HT1080 (cell line): Measurements from ENCODE around the gene IMPACT. TPM values are rescaled to one million over a fixed set of nuclear protein-coding genes. Genes with fewer than 3 reads are reported as not detected.

Experiments
- DNase-seq: peaks from one replicate; pipeline ENCODE4 v3.0.0-alpha.2; 2015; ENCODE audit warnings: low read depth
- polyA plus RNA-seq, 2 experiments: library from polyadenylated mRNA; depleted of rRNA; stranded (reverse); fragments of >200 nt; gene quantifications; 2 replicates each; pipeline ENCODE4 v1.2.3, GENCODE V29; 2015
- total RNA-seq: library from RNA; depleted of rRNA; stranded (reverse); fragments of >200 nt; shearing (Covaris generic); gene quantifications from 2 replicates; pipeline ENCODE4 v1.2.3, GENCODE V29; 2014; rRNA removed

IMPACT gene, protein sequence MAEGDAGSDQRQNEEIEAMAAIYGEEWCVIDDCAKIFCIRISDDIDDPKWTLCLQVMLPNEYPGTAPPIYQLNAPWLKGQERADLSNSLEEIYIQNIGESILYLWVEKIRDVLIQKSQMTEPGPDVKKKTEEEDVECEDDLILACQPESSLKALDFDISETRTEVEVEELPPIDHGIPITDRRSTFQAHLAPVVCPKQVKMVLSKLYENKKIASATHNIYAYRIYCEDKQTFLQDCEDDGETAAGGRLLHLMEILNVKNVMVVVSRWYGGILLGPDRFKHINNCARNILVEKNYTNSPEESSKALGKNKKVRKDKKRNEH
- 25.1 and 28.1 TPM in 2 replicates for total RNA-seq
- polyA plus RNA-seq (2015; cell fraction: cytosol; rRNA removed): 53.7 and 72.9 TPM in 2 replicates
- polyA plus RNA-seq (2015; cell fraction: nucleus; rRNA removed): 32.3 and 39.9 TPM in 2 replicates

DNA sequence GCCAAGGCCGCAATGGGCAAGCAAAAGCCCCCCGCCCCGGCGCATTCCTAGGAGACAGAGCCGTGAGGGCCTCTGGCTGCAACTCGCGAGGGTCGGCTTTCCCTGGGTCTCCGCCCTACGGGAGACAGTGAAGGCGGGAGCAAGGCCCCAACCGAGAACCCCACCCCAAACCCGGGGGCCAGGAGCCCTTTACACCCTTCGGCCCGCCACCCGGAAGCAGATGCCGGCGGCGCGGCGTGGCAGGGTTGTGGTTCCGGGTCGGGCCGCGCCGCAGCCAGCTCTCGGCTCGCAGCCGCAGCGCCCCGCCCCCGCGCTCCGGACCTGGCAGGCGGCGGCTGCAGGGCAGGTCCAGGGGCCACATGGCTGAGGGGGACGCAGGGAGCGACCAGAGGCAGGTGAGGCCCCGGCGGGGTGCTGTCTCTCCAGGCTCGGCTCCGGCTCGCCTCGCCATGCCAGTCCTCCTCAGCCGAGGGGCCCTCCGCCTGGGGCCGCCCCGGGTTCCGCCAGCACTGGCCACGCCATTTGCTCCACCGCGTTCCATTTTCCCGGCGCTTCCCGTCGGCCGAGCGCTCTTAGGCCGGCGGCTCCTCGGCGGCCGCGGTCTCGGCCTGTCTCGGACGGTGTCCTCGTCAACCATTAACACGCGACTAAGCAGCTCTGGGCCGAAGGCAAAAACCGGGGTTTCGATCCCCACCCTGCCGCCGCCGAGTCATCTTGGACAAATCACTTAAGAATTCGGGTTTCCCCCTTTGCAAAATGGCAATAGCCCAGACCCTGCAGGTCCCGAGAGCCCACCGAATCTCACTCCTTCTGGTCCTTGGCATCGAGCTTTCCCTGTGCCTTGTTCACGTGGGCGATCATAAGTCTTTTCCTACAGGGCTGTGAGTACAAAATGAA is at the start of gene IMPACT:
Gene IMPACT, plus strand, starts transcription at position 273 of the 897 bp plus-strand sequence. Its CDS starts 87 bp downstream, at position 360.
- peak; percentile 79 for DNase-seq

DNA sequence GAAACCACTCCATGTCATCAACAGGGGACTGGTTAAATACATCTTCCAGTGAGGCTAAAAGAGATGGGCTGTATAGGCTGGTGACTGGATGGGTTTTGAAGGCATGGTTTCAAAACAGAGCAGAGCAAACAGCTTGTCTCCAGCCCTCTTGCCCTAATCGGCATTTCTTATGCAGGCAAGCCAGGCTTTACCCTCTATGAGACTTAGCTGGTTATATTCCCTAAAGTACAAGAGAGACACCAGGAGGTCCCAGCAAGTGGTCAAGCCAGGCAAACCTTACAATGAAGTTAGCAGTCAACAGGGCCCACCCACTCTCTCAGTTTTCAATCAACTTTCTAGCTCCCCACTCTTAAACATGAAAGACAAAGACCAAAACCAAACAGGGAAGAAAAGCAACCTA is 47.9 kb upstream of the IMPACT start:
- DNase-seq: no peak

DNA sequence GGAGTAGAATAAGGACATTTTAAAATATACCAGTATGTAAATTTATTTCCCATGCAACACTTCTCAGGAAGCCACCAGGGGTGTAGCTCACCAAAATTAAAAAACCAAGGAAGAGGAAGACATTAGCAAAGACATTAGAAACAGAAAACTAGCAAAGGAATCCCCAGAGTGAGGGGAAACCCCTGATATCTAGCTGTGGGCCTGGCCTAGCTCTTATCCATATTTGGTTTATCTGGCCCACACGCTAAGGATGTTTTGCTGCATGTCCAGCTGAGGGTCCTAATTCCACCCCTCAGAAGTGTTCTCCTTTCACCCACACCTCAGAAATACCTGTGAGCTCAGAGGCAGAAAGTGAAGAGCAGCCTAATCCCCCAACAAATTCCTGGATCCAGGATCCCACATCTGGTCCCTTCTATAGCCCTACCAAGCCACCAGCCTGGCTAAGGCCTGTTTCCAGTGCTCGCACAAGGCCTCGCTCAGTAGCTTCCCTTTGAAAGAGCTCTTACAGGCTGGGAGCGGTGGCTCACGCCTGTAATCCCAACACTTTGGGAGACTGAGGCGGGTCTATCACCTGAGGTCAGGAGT is 46.2 kb upstream of the IMPACT start:
- no peak for DNase-seq

DNA sequence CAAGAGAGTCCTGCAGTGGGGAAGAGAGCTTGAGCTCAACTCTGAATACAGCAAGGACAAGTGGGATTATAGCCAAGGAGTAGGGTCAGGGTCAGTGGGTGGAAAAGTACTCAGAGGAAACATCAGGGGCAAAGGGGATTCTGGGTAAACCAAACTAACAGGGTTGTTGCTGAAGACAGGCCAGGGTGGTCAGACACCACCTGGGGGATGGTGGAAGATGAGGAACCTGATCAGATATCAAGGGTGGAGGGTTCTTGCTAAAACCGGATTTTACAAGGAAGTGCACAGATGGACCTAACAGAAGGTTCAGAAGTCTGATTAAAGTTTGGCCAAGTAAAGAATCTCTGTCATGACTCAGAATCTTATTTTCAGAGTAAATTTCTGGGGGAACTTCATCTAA is 45.3 kb upstream of the IMPACT start:
- DNase-seq: no peak

DNA sequence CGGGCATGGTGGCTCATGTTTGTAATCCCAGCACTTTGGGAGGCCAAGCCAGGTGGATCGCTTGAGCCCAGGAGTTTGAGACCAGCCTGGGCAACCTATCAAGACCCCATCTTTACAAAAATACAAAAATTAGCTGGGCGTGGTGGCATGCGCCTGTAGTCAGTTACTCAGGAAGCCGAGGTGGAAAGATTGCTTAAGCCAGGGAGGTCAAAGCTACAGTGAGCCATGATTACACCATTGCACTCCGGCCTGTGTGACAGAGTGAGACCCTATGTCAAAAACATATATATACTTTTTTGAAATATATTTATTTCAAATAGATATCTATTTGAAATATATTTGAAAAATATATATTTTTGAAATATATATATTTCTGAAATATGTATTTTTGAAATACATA is 39.8 kb upstream of the IMPACT start:
- DNase-seq: no peak

DNA sequence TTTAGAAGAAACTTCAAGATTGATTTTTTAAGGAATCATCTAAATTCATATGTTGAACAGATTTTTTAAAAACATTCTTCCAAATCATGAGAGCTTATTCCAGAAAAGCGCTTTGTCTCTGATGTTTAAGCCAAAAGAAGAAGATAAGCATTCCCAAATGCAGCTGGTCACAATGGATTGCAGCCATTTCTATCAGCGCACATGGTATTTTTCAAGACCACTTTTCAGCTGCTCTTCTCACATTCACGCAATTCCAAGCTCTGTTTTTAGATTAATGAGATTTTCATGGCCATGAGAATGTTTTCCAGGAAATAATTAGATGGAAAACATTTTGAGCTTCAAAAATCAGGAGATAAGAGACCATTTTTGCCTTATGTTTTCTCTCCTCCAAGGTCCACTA is 37.5 kb upstream of the IMPACT start:
- DNase-seq: no peak

DNA sequence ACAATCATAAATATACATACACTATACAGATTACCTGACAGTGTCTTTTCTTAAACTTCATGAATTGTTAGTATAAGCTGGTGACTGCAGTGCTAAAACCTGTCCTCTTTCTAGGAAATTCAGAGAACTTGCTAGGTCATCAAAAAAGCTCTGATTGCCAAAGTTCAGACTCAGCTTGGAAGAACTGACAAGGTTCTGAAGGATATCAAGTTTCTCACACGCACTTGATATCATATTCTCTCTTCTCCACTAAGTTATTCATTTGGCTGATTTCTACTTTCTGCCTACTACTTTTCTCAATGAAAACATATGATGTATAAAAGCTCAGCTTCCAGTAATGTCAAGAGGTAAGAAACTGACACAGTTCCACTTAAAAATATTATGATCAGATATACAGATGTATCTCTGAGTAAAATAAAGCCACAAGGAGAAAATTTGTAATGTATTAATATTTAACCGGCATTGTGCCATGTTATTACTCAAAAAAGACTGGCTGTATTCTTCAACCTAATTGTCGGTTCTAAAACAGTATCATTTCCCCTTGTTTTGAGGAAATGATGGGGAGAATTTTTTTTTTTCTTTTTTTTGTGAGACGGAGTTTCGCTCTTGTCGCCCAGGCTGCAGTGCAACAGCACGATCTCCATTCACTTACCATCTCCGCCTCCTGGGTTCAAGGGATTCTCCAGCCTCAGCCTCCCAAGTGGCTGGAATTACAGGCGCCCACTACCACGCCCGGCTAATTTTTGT is 31.2 kb upstream of the IMPACT start:
- DNase-seq: no peak

DNA sequence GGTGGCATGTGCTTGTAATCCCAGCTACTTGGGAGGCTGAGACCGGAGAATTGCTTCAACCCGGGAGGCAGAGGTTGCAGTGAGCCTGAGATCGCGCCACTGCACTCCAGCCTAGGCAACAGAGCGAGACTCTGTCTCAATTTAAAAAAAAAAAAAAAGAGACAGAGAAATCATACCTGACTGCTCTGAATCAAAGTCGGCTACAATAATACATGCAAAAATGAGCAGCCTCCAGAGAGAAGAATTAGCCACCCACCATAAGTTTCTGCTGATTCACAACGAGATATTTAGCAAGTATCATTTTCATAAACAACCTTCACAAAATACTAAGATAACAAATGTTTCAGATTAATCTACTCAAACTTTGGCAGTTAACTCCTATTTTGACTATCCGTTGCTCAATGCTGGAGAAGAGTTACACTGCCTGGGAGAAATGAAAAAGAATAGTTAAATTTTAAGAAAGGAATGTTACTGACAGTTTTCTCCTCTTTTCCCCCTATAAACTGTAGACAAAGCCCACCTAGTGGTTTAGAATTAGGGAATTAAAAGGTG is 30.3 kb upstream of the IMPACT start:
- DNase-seq: no peak

DNA sequence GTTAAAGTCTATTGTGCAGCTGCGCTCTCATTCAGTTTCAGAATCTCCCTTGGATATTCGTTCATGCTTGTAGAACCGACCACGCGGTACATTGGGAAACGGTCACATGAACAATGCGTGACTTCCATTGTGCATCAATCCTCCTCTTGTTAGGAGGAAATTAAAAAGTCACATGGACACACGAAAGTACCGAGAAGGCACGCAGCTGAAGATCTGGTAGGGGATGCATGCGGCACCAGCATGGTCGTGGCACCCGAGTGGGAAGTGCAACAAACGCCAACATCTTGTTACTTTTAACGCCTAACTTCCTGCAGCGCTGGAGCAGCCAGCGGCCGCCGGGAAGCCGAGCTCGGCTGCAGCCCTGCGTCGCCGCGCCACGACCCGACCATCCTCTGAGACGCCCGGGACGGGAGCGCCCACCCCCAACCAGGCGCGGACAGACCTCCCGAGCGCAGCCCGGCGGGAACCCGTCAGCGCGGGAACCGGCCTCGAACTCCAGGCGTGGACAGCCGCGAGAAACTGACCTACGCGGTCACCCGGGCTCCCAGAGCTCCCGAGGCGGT is 29.3 kb upstream of the IMPACT start:
- DNase-seq: peak; percentile 46

DNA sequence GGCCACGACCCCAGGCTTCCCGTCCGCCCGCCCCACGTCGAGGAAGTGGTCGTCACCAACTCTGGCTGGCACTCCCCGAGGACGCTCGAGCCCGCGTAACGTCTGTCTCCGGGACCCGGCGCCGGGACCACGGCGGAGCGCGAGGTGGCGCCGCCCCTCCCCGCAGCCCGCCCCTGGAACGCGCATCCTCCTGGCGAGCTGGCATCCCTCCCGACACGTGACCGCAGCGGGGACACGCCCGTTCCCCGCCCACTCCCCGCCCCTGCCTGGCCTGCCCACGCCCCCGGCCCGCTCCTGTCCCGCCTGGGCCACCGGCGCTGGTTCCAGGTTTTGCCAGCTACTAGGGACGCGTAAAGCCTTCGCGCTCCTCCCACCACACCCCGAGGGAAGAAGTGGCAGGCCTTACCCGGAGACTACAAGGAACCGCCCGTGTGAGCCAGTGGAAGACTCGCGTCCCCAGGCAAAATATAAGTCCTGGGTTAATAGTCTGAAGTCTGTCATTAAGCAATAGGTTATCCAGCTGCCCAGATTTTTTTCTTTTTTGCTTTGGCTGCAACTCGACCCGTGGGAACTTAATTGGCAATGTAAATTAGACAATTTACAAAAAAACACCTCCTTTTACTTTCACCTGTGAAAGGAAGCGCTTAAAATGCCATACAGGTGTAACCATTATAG is 28.6 kb upstream of the IMPACT start, which contains the start of gene OSBPL1A:
Gene OSBPL1A, minus strand, starts transcription at position 131 of the 675 bp plus-strand sequence. CDS start 20,291 bp downstream, outside the sequence.
- DNase-seq: peak; percentile 76

DNA sequence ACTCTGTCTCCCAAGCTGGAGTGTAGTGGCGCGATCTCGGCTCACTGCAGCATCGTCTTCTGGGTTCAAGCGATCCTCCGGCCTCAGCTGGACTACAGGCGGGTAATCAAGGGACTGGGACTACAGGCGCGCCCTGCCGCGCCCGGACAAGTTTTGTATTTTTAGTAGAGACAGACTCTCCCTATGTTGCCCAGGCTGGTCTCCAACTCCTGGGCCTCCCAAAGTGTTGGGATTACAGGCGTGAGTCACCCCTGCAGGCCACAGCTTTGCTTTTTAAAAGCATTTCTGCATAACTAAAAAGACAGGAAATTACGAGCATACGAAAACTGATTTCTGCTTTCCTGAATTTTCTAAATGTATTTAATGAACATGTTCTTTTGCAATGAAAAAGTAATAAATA is 27.9 kb upstream of the IMPACT start:
- peak; percentile 35 for DNase-seq

DNA sequence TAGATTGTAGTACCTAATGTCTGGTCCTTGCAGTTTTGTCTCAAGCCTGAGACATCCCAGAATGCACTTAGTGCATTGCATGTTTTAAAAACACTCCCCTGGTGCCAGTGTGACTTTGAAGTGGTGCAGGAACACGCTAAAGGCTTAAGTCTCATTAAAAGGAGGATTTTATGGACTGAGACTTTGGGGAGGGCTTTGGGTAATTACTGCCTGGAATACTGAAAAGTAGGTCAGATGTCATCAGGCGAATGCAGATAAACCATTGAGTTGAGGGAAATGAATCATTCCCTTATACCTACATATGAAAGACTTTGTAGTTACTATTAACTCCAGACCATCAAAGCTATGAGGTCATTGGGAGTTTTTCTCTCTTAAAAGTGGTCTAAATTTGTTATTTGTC is 25.9 kb upstream of the IMPACT start:
- DNase-seq: no peak

DNA sequence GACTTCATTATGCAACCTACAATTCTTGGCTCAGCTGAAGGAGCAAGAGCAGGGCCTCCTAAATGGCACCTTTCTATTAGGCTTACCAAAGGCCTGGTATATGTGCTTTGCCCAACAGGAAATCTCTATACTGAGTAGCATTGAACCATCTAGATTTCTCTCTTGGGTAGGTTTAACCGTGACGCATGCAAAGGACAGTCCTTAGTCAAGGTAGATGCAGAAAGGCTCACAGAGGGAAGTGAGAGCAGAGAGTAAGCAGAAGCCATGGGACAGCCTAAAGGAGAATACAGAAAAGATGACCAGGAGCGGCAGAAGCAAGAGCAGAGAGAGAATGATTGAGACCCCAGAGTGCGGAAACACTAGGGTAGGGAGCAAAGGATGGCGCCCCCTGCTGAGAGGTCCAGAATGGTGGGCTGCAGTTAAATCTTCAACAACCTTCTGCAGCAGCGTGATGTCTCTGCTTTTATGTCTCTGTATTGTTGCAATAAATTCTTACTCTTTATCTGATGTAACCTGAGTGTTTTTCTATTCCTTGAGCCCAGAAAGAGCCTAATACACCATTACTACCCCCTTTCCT is 24.2 kb upstream of the IMPACT start:
- DNase-seq: no peak

DNA sequence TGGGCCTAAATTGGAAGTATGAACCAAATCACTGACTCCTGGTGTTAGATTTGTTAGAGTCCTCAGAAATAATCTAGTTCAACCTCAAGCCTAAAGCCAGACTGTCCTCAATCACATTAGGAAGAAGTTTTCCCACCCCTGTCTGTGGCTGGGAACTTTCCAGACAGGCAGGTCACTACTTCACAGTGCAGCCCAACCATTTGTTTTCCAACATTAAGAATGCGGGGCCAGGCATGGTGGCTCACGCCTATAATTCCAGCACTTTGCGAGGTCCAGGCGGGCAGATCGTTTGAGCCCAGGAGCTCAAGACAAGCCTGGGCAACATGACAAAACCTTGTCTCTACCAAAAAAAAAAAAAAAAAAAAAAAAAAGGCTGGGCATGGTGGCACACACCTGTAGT is 23.4 kb upstream of the IMPACT start:
- no peak for DNase-seq

DNA sequence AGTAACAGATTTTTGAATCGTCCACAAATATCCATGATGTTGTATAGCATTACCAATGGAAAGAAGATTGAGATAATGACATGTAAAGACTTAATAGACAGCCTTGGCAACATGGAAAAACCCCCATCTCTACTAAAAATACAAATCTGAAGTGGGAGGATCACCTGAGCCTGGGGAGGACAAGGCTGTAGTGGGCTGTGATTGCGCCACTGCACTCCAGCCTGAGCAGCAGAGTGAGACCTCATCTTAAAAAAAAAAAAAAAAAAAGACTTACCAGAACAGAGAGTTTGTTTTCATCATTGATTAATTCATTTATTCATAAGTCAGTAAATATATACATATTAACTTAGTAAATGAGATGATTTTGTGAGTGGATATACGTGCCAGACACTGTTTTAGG is 21.9 kb upstream of the IMPACT start:
- no peak for DNase-seq

DNA sequence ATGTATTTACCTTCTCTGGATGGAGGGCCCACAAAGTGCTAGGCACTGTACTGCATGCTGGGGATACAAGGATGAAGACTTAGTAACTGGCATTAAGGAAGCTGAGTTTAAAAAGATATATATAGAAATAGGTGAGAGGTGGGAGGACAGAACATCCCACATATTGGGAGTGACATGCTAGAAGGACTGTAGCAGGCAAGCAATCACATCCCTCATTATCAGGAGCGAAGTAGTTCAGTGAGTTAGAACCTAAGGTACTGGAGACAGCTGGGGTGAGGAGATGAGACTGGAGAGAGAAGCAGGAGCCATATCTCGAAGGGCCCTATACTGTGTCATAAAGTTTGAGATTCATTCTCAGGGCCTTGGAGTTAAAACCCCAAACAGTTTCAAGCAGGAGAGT is 18.0 kb upstream of the IMPACT start:
- DNase-seq: no peak

DNA sequence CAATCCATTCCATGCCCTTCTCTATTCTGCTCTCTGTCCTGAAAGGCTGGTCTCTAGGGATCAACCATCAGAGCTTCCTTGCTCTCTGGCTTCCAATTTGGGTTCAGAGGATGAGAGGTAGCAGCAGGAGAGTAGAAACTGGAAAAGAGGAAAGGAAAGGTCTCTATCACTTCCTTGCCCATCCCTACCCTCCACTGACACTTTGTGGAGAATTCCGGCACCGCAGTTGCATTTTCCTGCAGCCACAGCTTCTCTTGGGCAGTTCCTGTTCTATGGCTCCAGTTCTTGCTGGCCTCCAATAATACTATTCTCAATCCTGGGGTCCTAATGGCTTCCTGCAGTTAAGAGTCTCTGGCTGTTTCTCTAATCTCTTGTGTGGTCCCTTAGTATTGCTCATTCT is 13.3 kb upstream of the IMPACT start:
- DNase-seq: peak; percentile 36

DNA sequence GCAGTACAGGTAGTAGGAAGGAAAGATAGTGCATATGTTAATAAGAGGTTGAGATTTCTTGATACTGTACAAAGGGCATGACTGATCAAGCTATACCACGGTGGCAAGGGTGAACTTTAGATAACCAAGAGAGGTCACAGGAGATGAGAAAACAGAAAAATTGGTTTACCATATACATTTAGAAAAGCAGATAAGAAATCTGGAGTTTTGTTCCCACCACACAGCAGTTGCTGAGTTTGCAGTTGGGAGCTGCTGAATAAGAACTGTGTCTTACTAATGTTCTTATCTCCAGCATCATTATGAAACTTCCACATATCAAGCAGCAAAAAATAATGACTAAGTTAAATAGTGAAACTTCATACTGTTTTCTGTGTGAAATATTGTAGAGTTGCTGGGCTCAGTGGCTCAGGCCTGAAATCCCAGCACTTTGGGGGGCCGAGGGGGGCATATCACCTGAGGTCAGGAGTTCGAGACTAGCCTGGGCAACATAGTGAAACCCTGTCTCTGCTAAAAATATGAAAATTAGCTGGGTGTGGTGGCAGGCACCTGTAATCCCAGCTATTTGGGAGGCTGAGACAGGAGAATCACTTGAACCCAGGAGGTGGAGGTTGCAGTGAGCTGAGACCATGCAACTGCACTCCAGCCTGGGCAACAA is 12.0 kb upstream of the IMPACT start:
- DNase-seq: no peak

DNA sequence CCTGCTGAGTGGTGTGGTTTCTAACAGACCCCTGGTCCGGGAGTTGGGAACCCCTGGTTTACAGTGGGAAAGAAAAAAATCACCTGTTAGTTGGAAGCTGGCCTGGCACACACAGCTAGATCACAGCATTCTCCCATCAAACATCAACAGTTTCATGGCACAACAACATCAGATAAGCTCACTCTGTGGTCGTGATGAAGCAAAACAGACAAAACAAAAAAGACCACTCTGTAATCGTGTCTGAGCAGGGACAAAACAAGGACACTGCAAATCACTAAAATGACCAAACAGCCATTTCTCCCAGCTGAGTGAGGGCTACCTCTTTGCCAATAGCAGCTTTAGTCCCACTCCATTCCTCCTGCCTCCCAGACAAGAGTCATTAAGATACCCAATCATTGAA is 9.0 kb upstream of the IMPACT start:
- no peak for DNase-seq
